K562 (cell line): Measurements from ENCODE around the gene AQP6. TPM values are rescaled to one million over a fixed set of nuclear protein-coding genes. Genes with fewer than 3 reads are reported as not detected.

ENCODE experiments used
- ATF7 ChIP-seq: fragments of 450-650 bp; IDR thresholded peaks from 2 replicates; pipeline ENCODE4 v1.7.1; 2014; ENCODE audit warnings: mild to moderate bottlenecking, moderate library complexity
- CREM ChIP-seq: IDR thresholded peaks from 2 replicates; pipeline ENCODE4 v1.6.1; 2014; ENCODE audit warnings: antibody characterized with exemption, low read depth
- CTBP1 ChIP-seq: fragments of 450-650 bp; IDR thresholded peaks from 2 replicates; pipeline ENCODE4 v1.6.1; 2016; ENCODE audit warnings: borderline replicate concordance
- ESRRA ChIP-seq: fragments of 450-650 bp; IDR thresholded peaks from 2 replicates; pipeline ENCODE4 v1.6.1; 2014; ENCODE audit warnings: low read depth, mild to moderate bottlenecking, moderate library complexity, borderline replicate concordance
- GMEB1 ChIP-seq: fragments of 250-450 bp; sonication (Bioruptor Pico); IDR thresholded peaks from 2 replicates; pipeline ENCODE4 v1.4.0; 2020; ENCODE audit warnings: mild to moderate bottlenecking
- HOMEZ ChIP-seq: fragments of 250-450 bp; sonication (Bioruptor Pico); IDR thresholded peaks from 2 replicates; pipeline ENCODE4 v1.4.0; 2020; ENCODE audit warnings: mild to moderate bottlenecking, moderate library complexity
- ILF3 ChIP-seq: fragments of 450-650 bp; IDR thresholded peaks from 2 replicates; pipeline ENCODE4 v1.6.1; 2018; ENCODE audit warnings: antibody characterized with exemption, mild to moderate bottlenecking, moderate library complexity, borderline replicate concordance
- IRF2 ChIP-seq: sonication (generic); formaldehyde crosslinking; IDR thresholded peaks from 2 replicates; pipeline ENCODE4 v1.8.1; 2022; ENCODE audit warnings: mild to moderate bottlenecking, missing genetic modification reagents
- KDM2B ChIP-seq: fragments of 250-450 bp; sonication (Bioruptor Pico); IDR thresholded peaks from 2 replicates; pipeline ENCODE4 v1.8.0; 2021; ENCODE audit warnings: mild to moderate bottlenecking, moderate library complexity
- MEF2D ChIP-seq: conservative IDR thresholded peaks from 2 replicates; pipeline ENCODE4 v1.6.1; 2016; ENCODE audit warnings: low read depth, missing genetic modification characterization, missing compliant biosample characterization
- MYC ChIP-seq, 2 experiments: fragments of 250-450 bp in 1 of 2; sonication (Bioruptor Pico) in 1 of 2; IDR thresholded peaks; 2 replicates each; pipeline versions ENCODE4 v1.5.1 to v1.6.1; 2012 to 2021; ENCODE audit warnings: low read depth in 2 of 2, borderline replicate concordance in 1 of 2, improper control_type of control experiment in 1 of 2, low read length in 1 of 2, mild to moderate bottlenecking in 1 of 2, moderate library complexity in 1 of 2
- NELFE ChIP-seq: IDR thresholded peaks from 2 replicates; pipeline ENCODE4 v1.6.1; 2011; ENCODE audit warnings: mild to moderate bottlenecking; ENCODE audit not compliant: insufficient read depth, insufficient read length
- PKNOX1 ChIP-seq: fragments of 450-650 bp; IDR thresholded peaks from 2 replicates; pipeline ENCODE4 v1.6.1; 2016
- POLR2G ChIP-seq: fragments of 200-400 bp; formaldehyde crosslinking; IDR thresholded peaks from 2 replicates; pipeline ENCODE4 v1.6.1; 2017; ENCODE audit warnings: low read depth, mild to moderate bottlenecking, antibody characterized with exemption, low read length, moderate library complexity
- RAD21 ChIP-seq, 2 experiments: fragments of 250-450 bp in 1 of 2; fragments of 450-650 bp in 1 of 2; sonication (Bioruptor Pico) in 1 of 2; formaldehyde crosslinking in 1 of 2; IDR thresholded peaks in 1 of 2; conservative IDR thresholded peaks in 1 of 2; 2 replicates each; pipeline versions ENCODE4 v1.4.0 to v1.8.0; 2020 to 2022; ENCODE audit warnings: mild to moderate bottlenecking in 2 of 2, moderate library complexity in 1 of 2
- RB1 ChIP-seq: fragments of 450-650 bp; IDR thresholded peaks from 2 replicates; pipeline ENCODE4 v1.6.1; 2017; ENCODE audit warnings: low read depth, mild to moderate bottlenecking
- TFAP4 ChIP-seq: sonication (generic); formaldehyde crosslinking; IDR thresholded peaks from 2 replicates; pipeline ENCODE4 v1.8.0; 2022; ENCODE audit warnings: missing genetic modification reagents, mild to moderate bottlenecking, moderate library complexity, borderline replicate concordance
- ZNF740 ChIP-seq, 3 experiments: fragments of 200-800 bp in 1 of 3; sonication (Bioruptor generic) in 1 of 3; sonication (generic) in 1 of 3; formaldehyde crosslinking in 1 of 3; IDR thresholded peaks; 2 replicates each; pipeline versions ENCODE4 v1.6.1 to v1.8.0; 2016 to 2022; ENCODE audit warnings: mild to moderate bottlenecking in 2 of 3, missing compliant biosample characterization in 2 of 3, missing genetic modification characterization in 2 of 3, missing genetic modification reagents in 1 of 3
- polyA plus RNA-seq, 8 experiments: library from polyadenylated mRNA; depleted of rRNA in 4 of 8; stranded (reverse) in 5 of 8; unstranded in 3 of 8; fragments of >200 nt; fragmentation: Nextera tagmentation in 2 of 8; fragmentation: Illumina TruSeq in 1 of 8; extraction: Ambion mirVana in 2 of 8; extraction: Trizol in 1 of 8; gene quantifications; 2 replicates each; pipeline versions ENCODE4 v1.2.1 to v1.2.3, GENCODE V29; 2011 to 2014; ENCODE audit warnings: inconsistent platforms in 1 of 8, missing spikeins in 1 of 8
- total RNA-seq, 7 experiments: library from RNA; depleted of rRNA in 6 of 7; stranded (reverse); fragments of >200 nt in 6 of 7; fragmentation: Illumina TruSeq in 2 of 7; extraction: Trizol in 2 of 7; gene quantifications; 2 replicates each; pipeline versions ENCODE4 v1.2.1 to v1.2.3, GENCODE V29; 2011 to 2021; ENCODE audit warnings: low replicate concordance in 1 of 7

Gene AQP6
- total and polyA plus RNA-seq, 9 of the 15 experiments (the other 6 are each of a cell fraction or from before 2014, with no cell fraction given) = 0.05 to 0.12 TPM; not detected in 7

- TF ChIP-seq GMEB1 (CRISPR knock-in tag) = no peak
- TF ChIP-seq HOMEZ (CRISPR knock-in tag) = no peak
- TF ChIP-seq RB1 = 0 out of 2 replicates have a peak, but pooled peaks have one; percentile 8
- TF ChIP-seq KDM2B (CRISPR knock-in tag) = no peak
- no peak for TF ChIP-seq POLR2G
- TF ChIP-seq PKNOX1 = peak; percentile 39
- TF ChIP-seq TFAP4 (CRISPR knock-in tag) = peak; percentile 89
- peak; percentile 20; the same call in 1 of the 2 replicates for TF ChIP-seq MYC (IDR thresholded peaks at IDR 0.05; ENCODE audit: low read depth, low read length)
- TF ChIP-seq MYC (CRISPR knock-in tag; IDR thresholded peaks at IDR 0.05; ENCODE audit: borderline replicate concordance, low read depth) = no peak
- TF ChIP-seq MEF2D (tag) = no peak
- TF ChIP-seq ZNF740 (CRISPR knock-in tag; IDR thresholded peaks at IDR 0.05) = no peak
- no peak for TF ChIP-seq ZNF740 (tag; IDR thresholded peaks at IDR 0.05)
- TF ChIP-seq CREM = 0 out of 2 replicates have a peak, but pooled peaks have one; percentile 24
- TF ChIP-seq RAD21 (CRISPR knock-in tag; conservative IDR thresholded peaks at IDR 0.05 in 1 of 2, IDR thresholded peaks at IDR 0.05 in 1 of 2) = peak; percentile 58 to 79
- no peak for TF ChIP-seq IRF2 (CRISPR knock-in tag)
- TF ChIP-seq ATF7 = peak; percentile 28; the same call in 1 of the 2 replicates
- TF ChIP-seq NELFE = no peak
- peak; percentile 14; the same call in 1 of the 2 replicates for TF ChIP-seq ESRRA
- TF ChIP-seq CTBP1 = peak; percentile 51; the same call in 1 of the 2 replicates
- TF ChIP-seq ILF3 = no peak
Measured at GRCh38 chr12:49974231-49974675, 1.5 kb downstream of the AQP6 start (continued).
